ENCODE data around the gene RBM3.

RBM3 gene

GRCh38 chrX:48576108-48576507, 1.8 kb downstream of the RBM3 start:
- no peak for DNase-seq (ENCODE audit: low read depth in 2 of 2)

GRCh38 chrX:48578661-48579128, 4.4 kb downstream of the RBM3 start:
- no peak for DNase-seq (ENCODE audit: low read depth in 2 of 2)

- no peak for DNase-seq (ENCODE audit: low read depth in 2 of 2)
Measured at GRCh38 chrX:48579259-48579658, 5.0 kb downstream of the RBM3 start.

- DNase-seq (ENCODE audit: low read depth in 2 of 2), result no peak
Measured at GRCh38 chrX:48580662-48581061, 6.4 kb downstream of the RBM3 start.

GRCh38 chrX:48584698-48585097, 10.4 kb downstream of the RBM3 start:
- no peak for DNase-seq (ENCODE audit: low read depth in 2 of 2)

GRCh38 chrX:48589482-48590162, 15.3 kb downstream of the RBM3 start:
- no peak for DNase-seq (ENCODE audit: low read depth in 2 of 2)

GRCh38 chrX:48590203-48591103, 16.2 kb downstream of the RBM3 start:
- DNase-seq (ENCODE audit: low read depth in 2 of 2), result no peak

GRCh38 chrX:48591255-48591791, 17.0 kb downstream of the RBM3 start:
- DNase-seq (ENCODE audit: low read depth in 2 of 2), result no peak

GRCh38 chrX:48592971-48593370, 18.7 kb downstream of the RBM3 start:
- DNase-seq (ENCODE audit: low read depth in 2 of 2), result no peak

GRCh38 chrX:48595929-48596328, 21.6 kb downstream of the RBM3 start:
- no peak for DNase-seq (ENCODE audit: low read depth in 2 of 2)

GRCh38 chrX:48597353-48598264, 23.3 kb downstream of the RBM3 start, which contains the start of gene WDR13:
Gene WDR13 (plus strand): TSS chrX:48597492. CDS start chrX:48597997, 505 bp downstream.
- DNase-seq (ENCODE audit: low read depth in 2 of 2), result peak; percentile 74 to 87

- no peak for DNase-seq (ENCODE audit: low read depth in 2 of 2)
Measured at GRCh38 chrX:48598614-48599013, 24.3 kb downstream of the RBM3 start.

- DNase-seq (ENCODE audit: low read depth in 2 of 2), result no peak
Measured at GRCh38 chrX:48599341-48599740, 25.1 kb downstream of the RBM3 start.

GRCh38 chrX:48600226-48600625, 25.9 kb downstream of the RBM3 start:
- no peak for DNase-seq (ENCODE audit: low read depth in 2 of 2)

GRCh38 chrX:48601741-48602394, 27.6 kb downstream of the RBM3 start:
- no peak for DNase-seq (ENCODE audit: low read depth in 2 of 2)

GRCh38 chrX:48604701-48605100, 30.4 kb downstream of the RBM3 start:
- DNase-seq (ENCODE audit: low read depth in 2 of 2), result no peak

GRCh38 chrX:48606091-48606490, 31.8 kb downstream of the RBM3 start:
- no peak for DNase-seq (ENCODE audit: low read depth in 2 of 2)

GRCh38 chrX:48611703-48612102, 37.4 kb downstream of the RBM3 start:
- DNase-seq (ENCODE audit: low read depth in 2 of 2), result no peak

GRCh38 chrX:48613502-48614160, 39.3 kb downstream of the RBM3 start:
- DNase-seq (ENCODE audit: low read depth in 2 of 2), result no peak

- no peak for DNase-seq (ENCODE audit: low read depth in 2 of 2)
Measured at GRCh38 chrX:48616576-48616975, 42.3 kb downstream of the RBM3 start.

Measured in stimulated activated CD8-positive, alpha-beta memory T cell treated with anti-CD3 and anti-CD28 coated beads, Interleukin-15, amount 100 ng/mL, for 4 hours (primary cell).